NB4 (cell line): ENCODE results near the gene POU2AF2.

Experiments
- DNase-seq: peaks from one replicate; pipeline ENCODE4 v3.0.0; 2010; ENCODE audit warnings: low read depth
- H3K4me3 ChIP-seq: one replicate; pipeline ENCODE4 v1.5.1; 2011; ENCODE audit warnings: mild to moderate bottlenecking, low read depth, low read length, moderate library complexity
- CTCF ChIP-seq: IDR thresholded peaks from one replicate; pipeline ENCODE4 v1.5.1; 2012; ENCODE audit warnings: low read depth, low read length
- MYC ChIP-seq: IDR thresholded peaks from 2 replicates; pipeline ENCODE4 v1.6.1; 2011; ENCODE audit warnings: low read depth, low read length
- POLR2A ChIP-seq: IDR thresholded peaks from 2 replicates; pipeline ENCODE4 v1.6.1; 2011; ENCODE audit warnings: mild to moderate bottlenecking; ENCODE audit not compliant: insufficient read length; ENCODE audit errors: extremely low read depth
- TF ChIP-seq, protein P1 (sequence below): IDR thresholded peaks from 2 replicates; pipeline ENCODE4 v1.6.1; 2011; ENCODE audit warnings: low read depth, low read length

The POU2AF2 gene

GRCh38 chr11:111229604-111230003 lies 15.9 kb upstream of the POU2AF2 start:
- no peak overlapping the region for H3K4me3 ChIP-seq
- peak; percentile 51 for DNase-seq
- TF ChIP-seq CTCF (no peak), POLR2A (no peak), MYC (no peak)
- TF ChIP-seq, protein P1, sequence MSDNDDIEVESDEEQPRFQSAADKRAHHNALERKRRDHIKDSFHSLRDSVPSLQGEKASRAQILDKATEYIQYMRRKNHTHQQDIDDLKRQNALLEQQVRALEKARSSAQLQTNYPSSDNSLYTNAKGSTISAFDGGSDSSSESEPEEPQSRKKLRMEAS = no peak

- no peak for DNase-seq
- H3K4me3 ChIP-seq = no peak overlapping the region
- TF ChIP-seq POLR2A (no peak), MYC (no peak), CTCF (no peak)
- TF ChIP-seq, protein P1 = no peak
Measured at GRCh38 chr11:111230122-111230465, 15.4 kb upstream of the POU2AF2 start.

DNA sequence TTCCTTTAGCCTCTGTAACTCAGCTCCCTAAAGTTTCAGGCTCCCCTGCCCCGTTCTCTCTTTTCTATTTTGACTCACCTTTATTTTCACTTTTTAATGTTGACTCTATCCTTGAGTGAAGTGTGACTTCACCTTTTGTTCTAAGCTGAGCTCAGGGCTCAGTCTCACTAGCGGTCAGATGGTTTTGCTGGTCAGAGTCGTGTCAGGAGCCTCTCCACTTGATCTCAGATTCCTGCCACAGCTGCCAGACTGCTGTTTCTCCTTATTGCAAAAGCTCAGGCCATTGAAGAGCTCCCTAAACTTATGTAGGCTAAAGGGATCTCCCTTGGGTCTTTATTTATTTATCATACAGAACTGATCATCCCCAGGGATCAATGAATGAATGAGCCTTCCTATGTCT lies 13.7 kb upstream of the POU2AF2 start:
- DNase-seq = no peak
- no peak for TF ChIP-seq MYC
- no peak overlapping the region for H3K4me3 ChIP-seq

- no peak overlapping the region for H3K4me3 ChIP-seq
- DNase-seq = no peak
- TF ChIP-seq, protein P1 = no peak
- TF ChIP-seq CTCF = no peak
- TF ChIP-seq MYC = no peak
- no peak for TF ChIP-seq POLR2A
Measured at GRCh38 chr11:111236383-111236782, 9.1 kb upstream of the POU2AF2 start.

- no peak overlapping the region for H3K4me3 ChIP-seq
- no peak for DNase-seq
- TF ChIP-seq, protein P1 = no peak
- TF ChIP-seq CTCF = no peak
- no peak for TF ChIP-seq MYC
- no peak for TF ChIP-seq POLR2A
Measured at GRCh38 chr11:111237926-111238325, 7.6 kb upstream of the POU2AF2 start.

GRCh38 chr11:111246956-111247355 lies 1.4 kb downstream of the POU2AF2 start:
- TF ChIP-seq MYC (no peak), POLR2A (no peak), CTCF (no peak)
- TF ChIP-seq, protein P1 = no peak
- H3K4me3 ChIP-seq = no peak overlapping the region
- DNase-seq = no peak
